Ishikawa (cell line): ENCODE results near the gene ASB10.

ENCODE experiments used
- CEBPB ChIP-seq: IDR thresholded peaks from 2 replicates; pipeline ENCODE4 v1.6.1; 2012
- CREB1 ChIP-seq: IDR thresholded peaks from 2 replicates; pipeline ENCODE4 v1.6.1; 2012; ENCODE audit warnings: low read depth
- EGR1 ChIP-seq: IDR thresholded peaks from 2 replicates; pipeline ENCODE4 v1.6.1; 2012
- EP300 ChIP-seq: IDR thresholded peaks from 2 replicates; pipeline ENCODE4 v1.6.1; 2012; ENCODE audit warnings: borderline replicate concordance
- FOXM1 ChIP-seq: IDR thresholded peaks from 2 replicates; pipeline ENCODE4 v1.6.1; 2012; ENCODE audit warnings: low read depth, borderline replicate concordance
- MAX ChIP-seq: IDR thresholded peaks from 2 replicates; pipeline ENCODE4 v1.6.1; 2012
- NFIC ChIP-seq: IDR thresholded peaks from 2 replicates; pipeline ENCODE4 v1.6.1; 2012
- RAD21 ChIP-seq: IDR thresholded peaks from 2 replicates; pipeline ENCODE4 v1.6.1; 2012; ENCODE audit warnings: low read depth
- REST ChIP-seq: IDR thresholded peaks from 2 replicates; pipeline ENCODE4 v1.6.1; 2012; ENCODE audit warnings: low read depth, mild to moderate bottlenecking
- TAF1 ChIP-seq: IDR thresholded peaks from 2 replicates; pipeline ENCODE4 v1.6.1; 2012; ENCODE audit warnings: low read depth, mild to moderate bottlenecking
- TCF12 ChIP-seq: IDR thresholded peaks from 2 replicates; pipeline ENCODE4 v1.6.1; 2012; ENCODE audit warnings: low read depth
- TEAD4 ChIP-seq: IDR thresholded peaks from 2 replicates; pipeline ENCODE4 v1.6.1; 2012
- USF1 ChIP-seq: IDR thresholded peaks from 2 replicates; pipeline ENCODE4 v1.6.1; 2012
- YY1 ChIP-seq: IDR thresholded peaks from 2 replicates; pipeline ENCODE4 v1.6.1; 2012; ENCODE audit warnings: low read depth
- ZBTB7A ChIP-seq: IDR thresholded peaks from 2 replicates; pipeline ENCODE4 v1.6.1; 2012; ENCODE audit warnings: low read depth

The ASB10 gene

GRCh38 chr7:151213826-151214225 is 26.8 kb upstream of the ASB10 start:
- TF ChIP-seq CEBPB (no peak), MAX (no peak), ZBTB7A (no peak), RAD21 (no peak), TEAD4 (no peak), CREB1 (no peak), TCF12 (no peak), NFIC (no peak), EGR1 (no peak), EP300 (no peak), TAF1 (no peak), YY1 (no peak), FOXM1 (no peak), REST (no peak), USF1 (no peak)

- TF ChIP-seq TAF1 (no peak), REST (no peak)
Observed at GRCh38 chr7:151212626-151213025, 25.6 kb upstream of the ASB10 start.

GRCh38 chr7:151211155-151211772 is 24.2 kb upstream of the ASB10 start:
- TF ChIP-seq NFIC (no peak), CEBPB (no peak), EGR1 (no peak), TAF1 (no peak), CREB1 (no peak), YY1 (no peak), USF1 (no peak), EP300 (no peak), MAX (no peak), REST (no peak), RAD21 (no peak), TCF12 (no peak), ZBTB7A (no peak), TEAD4 (no peak), FOXM1 (no peak)

- no peak for TF ChIP-seq TAF1
- no peak for TF ChIP-seq ZBTB7A
- no peak for TF ChIP-seq EGR1
- TF ChIP-seq TCF12: no peak
- TF ChIP-seq EP300: no peak
- TF ChIP-seq CREB1: no peak
- TF ChIP-seq CEBPB: no peak
- TF ChIP-seq NFIC: no peak
- TF ChIP-seq YY1: no peak
- no peak for TF ChIP-seq FOXM1
- TF ChIP-seq MAX: no peak
- no peak for TF ChIP-seq TEAD4
- TF ChIP-seq RAD21: no peak
Observed at GRCh38 chr7:151210087-151210854, 23.2 kb upstream of the ASB10 start, which contains the start of gene H2BK1. TSS of gene H2BK1 (minus strand) at chr7:151210488. CDS start at chr7:151210318, 170 bp downstream.
